Stimulated activated CD4-positive, alpha-beta T cell treated with anti-CD3 and anti-CD28 coated beads, TNF-alpha, amount 100 ng/mL, for 24 hours (primary cell): Measurements from ENCODE around the gene PPP1R1A.

Experiments
- DNase-seq, 3 experiments: peaks; one replicate each; pipeline ENCODE4 v3.0.0-alpha.2; 2020; ENCODE audit warnings: low read depth in 3 of 3

Gene PPP1R1A, protein sequence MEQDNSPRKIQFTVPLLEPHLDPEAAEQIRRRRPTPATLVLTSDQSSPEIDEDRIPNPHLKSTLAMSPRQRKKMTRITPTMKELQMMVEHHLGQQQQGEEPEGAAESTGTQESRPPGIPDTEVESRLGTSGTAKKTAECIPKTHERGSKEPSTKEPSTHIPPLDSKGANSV

DNA sequence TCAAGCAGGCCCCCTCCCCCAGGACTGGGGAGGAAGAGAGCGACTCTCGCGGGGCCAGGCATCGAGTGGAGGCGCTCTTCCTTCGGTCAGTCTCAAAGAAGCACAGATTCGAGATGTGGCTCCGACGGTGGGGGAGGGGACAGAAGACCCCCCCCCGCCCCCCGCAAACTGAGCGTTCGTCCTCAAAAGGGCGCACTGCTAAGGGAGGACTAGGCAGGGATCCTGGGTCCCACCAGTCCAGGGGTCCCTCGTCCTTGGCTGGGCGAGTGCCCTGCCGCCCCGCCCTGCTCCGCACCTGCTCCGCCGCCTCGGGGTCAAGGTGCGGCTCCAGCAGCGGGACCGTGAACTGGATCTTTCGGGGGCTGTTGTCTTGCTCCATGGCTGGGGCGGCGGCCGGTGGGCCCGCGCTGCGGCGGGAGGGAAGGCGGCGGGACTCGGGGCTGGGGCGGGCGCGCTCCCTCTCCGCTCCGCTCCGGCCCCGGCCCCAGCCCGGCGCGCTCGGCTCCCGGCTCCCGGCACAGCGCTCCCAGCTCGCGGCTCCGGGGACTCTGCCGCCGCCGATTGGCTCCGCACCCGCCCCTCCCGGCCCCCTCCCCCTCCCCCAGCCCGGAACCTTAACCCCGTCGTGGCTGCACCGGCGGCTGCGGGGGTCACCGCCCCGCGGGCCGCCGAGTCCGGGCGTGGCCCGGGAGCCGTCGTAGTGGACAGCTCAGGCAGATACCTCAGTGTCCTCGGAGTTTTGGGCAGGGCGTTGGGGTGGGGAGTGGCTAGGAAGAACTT is at the start of gene PPP1R1A:
Gene PPP1R1A (minus strand): TSS at position 550 of the 780 bp plus-strand sequence. CDS start 171 bp downstream, at position 379.
- DNase-seq = no peak

DNA sequence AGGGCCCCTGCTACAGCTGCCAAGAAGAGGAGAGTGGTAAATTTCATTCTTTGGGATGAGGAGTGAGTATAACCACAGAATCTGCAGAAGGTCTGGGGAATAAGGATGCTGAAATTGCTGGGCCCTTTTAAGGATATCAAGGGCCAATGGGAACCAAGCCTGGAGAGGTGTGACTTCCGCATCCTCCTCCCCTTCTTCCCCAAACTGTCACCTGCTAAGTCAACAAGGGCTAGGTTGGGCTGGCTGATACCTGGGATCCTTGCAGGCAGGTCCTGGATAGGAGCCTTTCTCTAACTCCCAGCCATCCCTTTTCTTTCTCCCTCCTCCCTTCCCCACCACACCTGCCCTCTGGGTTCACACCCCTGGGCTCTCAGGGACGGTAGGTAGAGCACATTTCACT is 46.3 kb upstream of the PPP1R1A start, which contains the start of gene LACRT:
Gene LACRT (minus strand): TSS at position 101 of the 400 bp plus-strand sequence. CDS start 54 bp downstream, at position 47.
- no peak for DNase-seq

- no peak for DNase-seq
These were observed 43.7 kb upstream of the PPP1R1A start for GRCh38 chr12:54631988-54632728.

DNA sequence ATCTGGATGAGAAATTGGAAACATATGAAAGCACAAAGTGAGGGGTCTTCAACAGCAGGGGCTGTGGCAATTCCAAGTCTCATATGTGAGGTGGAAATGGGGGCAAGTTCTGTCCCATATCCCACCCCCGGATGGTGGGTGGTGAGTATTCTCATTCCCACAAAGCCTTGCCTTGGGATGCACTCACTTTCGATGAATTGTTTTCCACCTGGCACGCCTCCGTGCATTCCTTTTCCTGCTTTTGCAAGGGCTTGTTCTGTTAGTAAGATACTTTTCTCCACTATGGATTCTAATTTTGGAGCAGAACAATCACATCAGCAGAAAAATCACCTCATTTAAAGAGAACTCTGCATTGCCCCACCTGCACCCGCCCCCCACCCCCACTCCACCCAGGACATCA is 43.1 kb upstream of the PPP1R1A start:
- DNase-seq = no peak

DNA sequence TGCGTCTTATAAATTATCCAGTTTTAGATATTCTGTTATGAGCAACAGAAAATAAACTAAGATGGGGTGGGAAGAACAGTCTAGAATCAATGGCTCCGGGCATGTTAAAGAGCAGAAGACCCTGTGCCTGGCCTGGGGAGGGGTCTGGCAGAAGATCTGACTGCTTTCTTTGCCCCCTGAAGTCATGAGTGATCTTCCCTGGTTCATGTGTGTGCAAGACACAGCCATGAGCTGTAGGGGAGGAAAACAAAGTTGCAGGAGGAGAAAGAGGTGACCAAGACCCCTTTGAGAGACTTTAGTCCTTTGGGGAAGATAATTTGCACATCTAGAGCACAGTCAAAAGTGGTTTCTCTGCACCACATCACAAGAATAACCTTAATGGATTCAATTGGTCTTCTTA is 41.5 kb upstream of the PPP1R1A start:
- no peak for DNase-seq

DNA sequence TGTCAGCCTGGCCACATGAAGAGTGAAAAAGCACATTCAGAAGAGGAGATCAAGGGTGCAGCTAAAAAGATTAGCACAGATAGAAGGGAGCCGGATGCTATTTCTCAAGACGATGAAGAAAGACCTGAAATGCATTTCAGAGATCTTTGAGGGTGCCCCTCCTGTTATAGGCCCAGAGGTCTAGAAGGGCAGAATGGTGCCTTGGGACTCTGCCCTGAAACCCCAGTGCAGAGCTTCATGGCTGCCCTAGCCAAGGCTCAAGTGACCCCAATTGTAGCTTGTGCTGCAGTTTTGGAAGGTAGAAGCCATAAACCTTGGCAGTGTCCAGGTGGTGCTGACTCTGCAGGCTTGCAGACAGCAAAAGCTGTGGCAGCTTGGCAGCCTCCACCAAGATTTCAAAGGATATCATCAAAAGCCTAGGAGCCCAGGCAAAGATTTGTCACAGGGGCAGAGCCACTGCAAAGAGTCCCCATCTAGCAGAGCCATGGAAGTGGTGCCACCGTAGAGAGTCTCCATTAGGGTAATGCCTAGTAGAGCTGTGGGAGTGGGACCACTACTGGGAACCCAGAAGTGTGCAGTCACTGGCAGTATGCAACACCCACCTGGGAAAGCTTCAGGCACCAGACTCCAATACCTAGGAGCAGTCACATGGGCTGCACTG is 39.9 kb upstream of the PPP1R1A start:
- DNase-seq = no peak

DNA sequence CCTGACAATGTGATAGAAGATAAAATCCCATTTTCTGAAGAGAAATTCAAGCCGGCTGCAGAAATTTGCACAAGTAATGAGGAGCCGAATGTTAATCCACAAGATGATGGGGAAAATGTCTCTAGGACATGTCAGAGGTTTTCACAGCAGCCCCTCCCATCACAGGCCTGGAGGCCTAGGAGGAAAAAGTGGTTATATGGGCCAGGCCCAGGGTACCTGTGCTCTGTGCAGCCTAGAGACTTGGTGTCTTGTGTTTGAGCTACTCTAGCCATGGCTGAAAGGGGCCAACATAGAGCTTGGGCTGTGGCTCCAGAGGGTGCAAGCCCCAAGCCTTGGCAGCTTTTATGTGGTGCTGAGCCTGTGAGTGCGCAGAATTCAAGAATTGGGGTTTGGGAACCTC is 38.8 kb upstream of the PPP1R1A start:
- no peak for DNase-seq

- DNase-seq = no peak
These were observed 37.1 kb upstream of the PPP1R1A start for GRCh38 chr12:54625598-54625997.

DNA sequence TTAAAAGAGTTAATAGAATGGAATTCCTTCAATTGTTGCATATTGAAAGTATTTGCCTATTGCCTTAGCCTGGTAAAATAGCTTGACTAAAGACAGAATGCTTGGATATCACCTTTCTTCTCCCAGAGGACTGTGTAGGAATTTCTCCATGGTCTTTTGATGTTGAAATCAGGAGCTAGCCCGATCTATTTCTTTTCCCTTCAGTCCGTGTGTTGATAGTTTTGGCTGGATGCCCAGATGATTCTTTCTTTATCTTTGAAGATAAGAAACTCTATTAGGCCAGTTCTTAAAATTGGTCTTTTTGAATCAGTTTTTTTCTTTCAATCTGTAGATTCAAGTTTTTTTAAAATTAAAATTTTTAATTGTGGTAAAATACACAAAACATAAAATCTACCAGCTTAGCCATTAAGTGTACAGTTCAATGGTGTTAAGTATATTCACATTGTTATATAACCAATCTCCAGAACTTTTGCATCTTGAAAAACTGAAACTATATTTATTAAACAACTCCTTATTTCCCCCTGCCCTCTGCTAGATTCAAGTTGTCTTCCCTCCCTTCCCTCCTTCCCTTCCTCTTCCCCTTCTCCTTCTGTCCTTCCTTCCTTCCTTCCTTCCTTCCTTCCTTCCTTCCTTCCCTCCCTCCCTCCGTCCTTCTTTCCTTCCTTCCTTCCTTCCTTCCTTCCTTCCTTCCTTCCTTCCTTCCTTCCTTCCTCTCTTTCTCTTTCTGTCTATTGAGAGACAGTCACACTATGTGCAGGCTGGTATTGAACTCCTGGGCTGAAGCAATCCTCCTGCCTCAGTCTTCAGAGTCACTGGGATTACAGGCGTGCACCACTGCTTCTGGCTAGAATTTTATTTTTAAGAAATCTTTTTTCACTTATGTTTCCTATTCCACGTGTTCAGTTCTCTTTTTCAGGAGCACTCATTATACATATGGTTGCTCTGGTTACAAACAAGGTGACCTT is 36.1 kb upstream of the PPP1R1A start:
- DNase-seq = no peak

DNA sequence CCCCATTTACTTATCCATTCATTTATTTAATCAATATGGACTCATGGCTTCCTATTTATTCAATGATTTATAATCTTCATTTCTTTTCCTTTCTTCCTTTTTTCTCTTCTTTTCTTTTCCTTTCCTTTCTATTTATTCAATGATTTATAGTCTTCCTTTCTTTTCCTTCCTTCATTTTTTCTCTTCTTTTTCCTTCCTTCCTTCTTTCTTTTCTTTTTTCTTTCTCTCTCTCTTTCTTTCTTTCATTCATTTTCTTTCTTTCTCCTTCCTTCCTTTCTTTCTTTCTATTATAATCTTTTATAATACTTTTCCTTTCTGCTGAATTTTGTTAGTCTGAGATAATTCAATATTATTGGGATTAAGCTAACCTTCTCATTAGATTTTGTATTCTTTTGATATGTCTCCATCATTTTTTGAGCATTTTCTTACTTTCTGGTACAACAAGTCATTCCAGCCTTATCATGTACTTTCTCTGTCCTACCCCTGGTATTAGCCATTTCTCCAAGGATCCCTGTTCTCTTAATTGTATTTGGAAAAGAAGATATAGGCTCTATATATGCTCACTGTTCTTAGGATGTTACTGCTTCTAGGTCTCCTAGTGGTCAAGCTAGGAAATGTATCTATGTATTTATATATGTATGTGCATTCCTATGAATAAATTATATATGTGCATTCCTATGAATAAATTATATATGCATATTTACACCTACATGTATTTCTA is 34.2 kb upstream of the PPP1R1A start:
- DNase-seq = no peak

GRCh38 chr12:54616933-54617680 is 28.6 kb upstream of the PPP1R1A start:
- DNase-seq = no peak

DNA sequence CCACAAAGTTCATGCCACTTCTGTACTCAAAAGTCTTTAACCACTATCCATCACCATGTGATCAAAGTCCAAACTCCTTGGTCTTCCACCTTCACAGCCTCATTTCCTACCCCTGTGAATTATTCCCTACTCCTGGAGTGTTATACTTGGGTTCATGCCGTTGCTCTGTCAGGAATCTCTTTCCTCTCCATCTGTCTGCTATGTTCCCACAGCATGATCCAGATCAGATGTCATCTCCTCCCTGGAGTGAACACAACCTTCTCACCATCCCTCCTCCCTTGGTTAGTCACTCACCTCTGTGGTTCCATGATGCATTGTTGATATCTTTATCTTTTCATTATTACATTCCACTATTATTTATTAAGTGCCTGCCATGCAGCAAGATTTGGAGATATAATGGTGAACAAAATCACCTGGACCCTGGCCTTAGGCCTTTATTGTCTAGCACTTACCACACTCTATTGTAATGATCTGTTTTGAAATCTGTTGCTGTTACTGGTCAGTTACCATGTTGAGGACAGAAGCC is 23.8 kb upstream of the PPP1R1A start:
- no peak for DNase-seq

DNA sequence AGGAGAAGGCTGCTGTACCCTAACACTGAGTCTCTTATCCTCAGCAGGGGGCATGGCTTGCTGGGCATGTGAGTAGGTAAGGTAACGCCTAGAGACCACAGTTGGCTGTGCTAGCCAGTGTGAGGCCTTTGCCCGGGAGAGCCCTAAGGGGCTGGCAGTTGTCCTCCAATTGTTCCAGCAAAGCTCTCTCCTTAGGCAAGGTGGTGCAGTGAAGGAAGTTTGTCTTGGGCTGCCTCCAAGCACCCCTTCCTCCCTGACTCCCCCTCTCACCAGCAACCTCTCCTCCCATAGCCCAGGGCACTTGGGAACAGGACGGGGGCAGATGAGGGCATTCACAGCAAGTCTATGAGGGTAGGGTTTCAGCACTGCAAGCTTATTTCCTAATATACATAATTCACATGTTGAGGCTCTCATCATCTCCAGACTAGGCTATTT is 23.3 kb upstream of the PPP1R1A start:
- no peak for DNase-seq

- no peak for DNase-seq
These were observed 20.3 kb upstream of the PPP1R1A start for GRCh38 chr12:54608769-54609168.

GRCh38 chr12:54608156-54608555 is 19.7 kb upstream of the PPP1R1A start:
- no peak for DNase-seq

- no peak for DNase-seq
These were observed 18.1 kb upstream of the PPP1R1A start for GRCh38 chr12:54606556-54606955.

- no peak for DNase-seq
These were observed 16.9 kb upstream of the PPP1R1A start for GRCh38 chr12:54605138-54605970.

- DNase-seq = no peak
These were observed 16.0 kb upstream of the PPP1R1A start for GRCh38 chr12:54604436-54604835.
